Measurements from ENCODE around the gene CINP. TPM values are rescaled to one million over a fixed set of nuclear protein-coding genes. Genes with fewer than 3 reads are reported as not detected.

Gene CINP
- total and polyA plus RNA-seq, 9 donors: 14.6 to 59.9 (median 26.6) TPM

DNA sequence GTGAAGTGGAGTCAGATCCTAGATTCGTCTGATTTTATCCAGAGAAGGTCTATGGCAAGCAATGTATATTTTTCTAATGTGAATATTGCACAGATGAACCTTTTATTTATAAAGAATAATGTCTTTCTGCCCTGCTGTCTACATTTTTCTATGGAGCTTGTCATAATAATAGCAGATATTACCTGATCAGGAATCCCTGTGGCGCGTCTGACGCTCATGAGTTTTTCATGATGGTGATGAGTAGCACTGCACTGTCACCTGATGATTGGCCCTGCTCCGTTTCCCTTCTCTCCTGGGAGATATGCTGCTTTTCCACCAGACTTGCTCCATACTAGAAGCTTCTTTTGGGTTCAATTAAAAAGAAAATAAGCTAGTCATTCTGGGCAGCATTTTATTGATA is 20.5 kb downstream of the CINP start:
- DNase-seq: no peak
- intact Hi-C loops (cut with DNase I): no loop called here
- no peaks in the 10 kb centered on the region for H3K27me3 ChIP-seq
- TF ChIP-seq CTCF (IDR thresholded peaks at IDR 0.05) (no peak), POLR2A (IDR thresholded peaks at IDR 0.05) (no peak), EP300 (IDR thresholded peaks at IDR 0.05) (no peak)
- no peaks in the 10 kb centered on the region for H3K36me3 ChIP-seq
- H3K4me3 ChIP-seq: no peak overlapping the region
- H3K4me1 ChIP-seq (ENCODE audit: insufficient read depth): no peaks in the 10 kb centered on the region
- H3K27ac ChIP-seq: no peak overlapping the region
- H3K9me3 ChIP-seq: no peaks in the 10 kb centered on the region
- 81 to 88% (median 82%) methylated on average over 5 of the region's 5 CpGs for whole genome bisulfite sequencing, 3 donors

DNA sequence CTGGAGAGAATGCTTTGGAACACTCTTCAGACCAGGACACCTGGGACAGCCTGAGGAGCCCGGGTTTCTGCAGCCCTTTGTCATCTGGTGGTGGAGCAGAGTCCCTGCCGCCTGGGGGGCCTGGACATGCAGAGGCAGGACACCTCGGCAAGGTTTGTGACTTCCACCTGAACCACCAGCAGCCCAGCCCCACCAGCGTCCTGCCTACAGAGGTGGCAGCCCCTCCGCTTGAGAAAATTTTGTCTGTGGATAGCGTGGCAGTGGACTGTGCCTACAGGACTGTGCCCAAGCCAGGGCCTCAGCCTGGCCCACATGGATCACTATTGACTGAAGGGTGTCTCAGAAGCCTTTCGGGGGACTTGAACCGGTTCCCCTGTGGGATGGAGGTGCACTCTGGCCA is 21.1 kb downstream of the CINP start:
- H3K4me1 ChIP-seq (ENCODE audit: insufficient read depth): no peaks in the 10 kb centered on the region
- no peak overlapping the region for H3K4me3 ChIP-seq
- no peak overlapping the region for H3K27ac ChIP-seq
- no peak for DNase-seq
- no peaks in the 10 kb centered on the region for H3K36me3 ChIP-seq
- H3K27me3 ChIP-seq: no peaks in the 10 kb centered on the region
- WGBS, 3 donors: 84 to 90% (median 89%) methylated on average over 8 of the region's 8 CpGs
- intact Hi-C loops (cut with DNase I): no loop called here
- H3K9me3 ChIP-seq: no peaks in the 10 kb centered on the region
- no peak for TF ChIP-seq CTCF (IDR thresholded peaks at IDR 0.05)
- no peak for TF ChIP-seq EP300 (IDR thresholded peaks at IDR 0.05)
- no peak for TF ChIP-seq POLR2A (IDR thresholded peaks at IDR 0.05)

DNA sequence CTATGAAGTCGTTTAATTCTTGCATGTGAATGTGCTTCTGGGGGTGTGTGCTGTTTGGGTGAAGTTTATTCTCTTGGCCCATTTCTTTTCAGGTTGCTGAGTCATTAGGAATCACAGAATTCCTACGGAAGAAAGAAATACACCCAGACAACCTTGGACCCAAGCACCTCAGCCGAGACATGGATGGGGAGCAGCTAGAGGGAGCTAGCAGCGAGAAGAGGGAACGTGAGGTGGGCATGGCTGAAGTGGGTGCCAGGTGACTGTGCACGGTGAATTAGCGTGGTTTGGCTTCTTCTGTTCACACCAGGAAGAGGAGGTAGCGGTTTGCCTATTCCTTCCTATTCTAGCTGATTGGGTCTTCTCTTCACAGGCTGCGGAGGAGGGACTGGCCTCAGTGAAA is 24.0 kb downstream of the CINP start:
- TF ChIP-seq EP300 (IDR thresholded peaks at IDR 0.05): no peak
- no peak for TF ChIP-seq CTCF (IDR thresholded peaks at IDR 0.05)
- TF ChIP-seq POLR2A (IDR thresholded peaks at IDR 0.05): no peak
- no peaks in the 10 kb centered on the region for H3K9me3 ChIP-seq
- intact Hi-C loops (cut with DNase I): no loop called here
- H3K27ac ChIP-seq: no peak overlapping the region
- no peaks in the 10 kb centered on the region for H3K36me3 ChIP-seq
- H3K27me3 ChIP-seq: no peaks in the 10 kb centered on the region
- DNase-seq: no peak
- no peak overlapping the region for H3K4me3 ChIP-seq
- WGBS, 3 donors: 88 to 92% (median 88%) methylated on average over 9 of the region's 9 CpGs
- H3K4me1 ChIP-seq (ENCODE audit: insufficient read depth): no peaks in the 10 kb centered on the region

GRCh38 chr14:102335163-102335562 is 27.5 kb downstream of the CINP start:
- H3K27ac ChIP-seq: no peak overlapping the region
- DNase-seq: peak in 1 of 5 donors; percentile 29
- no peak overlapping the region for H3K4me3 ChIP-seq
- no peaks in the 10 kb centered on the region for H3K4me1 ChIP-seq (ENCODE audit: insufficient read depth)
- H3K9me3 ChIP-seq: no peaks in the 10 kb centered on the region
- 86 to 93% (median 90%) methylated on average over 7 of the region's 7 CpGs for WGBS, 3 donors
- H3K27me3 ChIP-seq: no peaks in the 10 kb centered on the region
- intact Hi-C loops (cut with DNase I): no loop called here
- no peak for TF ChIP-seq CTCF (IDR thresholded peaks at IDR 0.05)
- no peak for TF ChIP-seq POLR2A (IDR thresholded peaks at IDR 0.05)
- H3K36me3 ChIP-seq: no peaks in the 10 kb centered on the region
